ENCODE data around the gene REPIN1.

Gene REPIN1

GRCh38 chr7:150325110-150325611 lies 43.5 kb upstream of the REPIN1 start:
- FAIRE-seq = no peak
- DNase-seq (ENCODE audit: insufficient read length, low spot score) = no peak
- TF ChIP-seq CTCF (IDR thresholded peaks at IDR 0.05; ENCODE audit: insufficient read depth, missing control alignments) = no peak

GRCh38 chr7:150325901-150326300 lies 42.7 kb upstream of the REPIN1 start:
- no peak for DNase-seq (ENCODE audit: insufficient read length, low spot score)

GRCh38 chr7:150326657-150327268 lies 41.9 kb upstream of the REPIN1 start:
- TF ChIP-seq CTCF (IDR thresholded peaks at IDR 0.05; ENCODE audit: insufficient read depth, missing control alignments) = no peak
- FAIRE-seq = no peak
- DNase-seq (ENCODE audit: insufficient read length, low spot score) = no peak

More at GRCh38 chr7:150325901-150326300, 42.7 kb upstream of the REPIN1 start:
- FAIRE-seq = no peak
- no peak for TF ChIP-seq CTCF (IDR thresholded peaks at IDR 0.05; ENCODE audit: insufficient read depth, missing control alignments)

- FAIRE-seq (no peak), DNase-seq (ENCODE audit: insufficient read length, low spot score) (no peak)
- no peak for TF ChIP-seq CTCF (IDR thresholded peaks at IDR 0.05; ENCODE audit: insufficient read depth, missing control alignments)
Measured at GRCh38 chr7:150327308-150327707, 41.3 kb upstream of the REPIN1 start.

GRCh38 chr7:150329331-150330120 lies 39.1 kb upstream of the REPIN1 start:
- no peak for TF ChIP-seq CTCF (IDR thresholded peaks at IDR 0.05; ENCODE audit: insufficient read depth, missing control alignments)
- DNase-seq (ENCODE audit: insufficient read length, low spot score) = no peak
- no peak for FAIRE-seq

GRCh38 chr7:150330211-150330885 lies 38.3 kb upstream of the REPIN1 start:
- FAIRE-seq (no peak), DNase-seq (ENCODE audit: insufficient read length, low spot score) (no peak)
- no peak for TF ChIP-seq CTCF (IDR thresholded peaks at IDR 0.05; ENCODE audit: insufficient read depth, missing control alignments)
